Smooth muscle cell (in vitro differentiated cells): Measurements from ENCODE around the gene CD207. TPM values are rescaled to one million over a fixed set of nuclear protein-coding genes. Genes with fewer than 3 reads are reported as not detected.

ENCODE experiments used
- DNase-seq: peaks from one replicate; lab custom pipeline; 2025; ENCODE audit not compliant: unreplicated experiment; lab: John Stamatoyannopoulos, UW
- H2AFZ ChIP-seq: fragments of 200-600 bp; sonication (generic); 2 replicates; pipeline ENCODE4 v1.6.0; 2016; ENCODE audit warnings: antibody characterized with exemption, low read depth, mild to moderate bottlenecking
- H3F3A ChIP-seq: fragments of 200-600 bp; sonication (generic); 2 replicates; pipeline ENCODE4 v1.6.0; 2017; ENCODE audit warnings: antibody characterized with exemption, low read depth
- H3K27ac ChIP-seq: fragments of 200-600 bp; sonication (generic); 2 replicates; pipeline ENCODE4 v1.5.1; 2016; ENCODE audit warnings: low read depth, mild to moderate bottlenecking
- H3K27me3 ChIP-seq: fragments of 200-600 bp; sonication (generic); 2 replicates; pipeline ENCODE4 v1.6.1; 2016; ENCODE audit warnings: low read depth, mild to moderate bottlenecking
- H3K36me3 ChIP-seq: fragments of 200-600 bp; sonication (generic); 2 replicates; pipeline ENCODE4 v1.5.1; 2016; ENCODE audit warnings: low read depth
- H3K4me1 ChIP-seq: fragments of 200-600 bp; sonication (generic); 2 replicates; pipeline ENCODE4 v1.5.1; 2016; ENCODE audit warnings: low read depth
- H3K4me2 ChIP-seq: fragments of 200-600 bp; sonication (generic); 2 replicates; pipeline ENCODE4 v1.6.0; 2016; ENCODE audit warnings: mild to moderate bottlenecking
- H3K4me3 ChIP-seq: fragments of 200-600 bp; sonication (generic); 2 replicates; pipeline ENCODE4 v1.5.1; 2016; ENCODE audit warnings: mild to moderate bottlenecking
- H3K79me2 ChIP-seq: fragments of 200-600 bp; sonication (generic); 2 replicates; pipeline ENCODE4 v1.6.0; 2016; ENCODE audit warnings: low read depth, mild to moderate bottlenecking
- H3K9ac ChIP-seq: fragments of 200-600 bp; sonication (generic); 2 replicates; pipeline ENCODE4 v1.6.0; 2016; ENCODE audit warnings: low read depth
- H3K9me3 ChIP-seq: fragments of 200-600 bp; sonication (generic); replicated peaks from 2 replicates; pipeline ENCODE4 v1.5.1; 2016; ENCODE audit warnings: low read depth
- H4K20me1 ChIP-seq: fragments of 200-600 bp; sonication (generic); 2 replicates; pipeline ENCODE4 v1.6.0; 2016; ENCODE audit warnings: low read depth
- CTCF ChIP-seq: fragments of 200-600 bp; sonication (generic); IDR thresholded peaks from 2 replicates; pipeline ENCODE4 v1.5.1; 2017; ENCODE audit warnings: borderline replicate concordance, mild to moderate bottlenecking, antibody characterized with exemption; ENCODE audit not compliant: insufficient read depth, poor library complexity, severe bottlenecking
- WGBS: methylation state at CpG from one replicate; pipeline ENCODE4 v1.1.7; 2016; ENCODE audit warnings: low lambda C conversion rate; 5-methylcytosine and 5-hydroxymethylcytosine counted together
- polyA plus RNA-seq: library from polyadenylated mRNA; unstranded; fragments of >200 nt; fragmentation: Nextera tagmentation; extraction: Ambion mirVana; gene quantifications from 2 replicates; pipeline ENCODE4 v1.2.1, GENCODE V29; 2016
- total RNA-seq: library from RNA; depleted of rRNA; stranded (reverse); fragments of >200 nt; gene quantifications from 2 replicates; pipeline ENCODE4 v1.2.3, GENCODE V29; 2014

CD207 gene
- total and polyA plus RNA-seq, 2 experiments from 2014 or later: not detected

GRCh38 chr2:70871398-70872211 lies 36.0 kb upstream of the CD207 start:
- Histone ChIP-seq H3K27ac (no peak overlapping the region), H3K9ac (no peak overlapping the region), H3F3A (no peaks in the 10 kb centered on the region), H4K20me1 (no peaks in the 10 kb centered on the region), H3K27me3 (peaks cover 61% of the 10 kb centered on the region), H3K36me3 (no peaks in the 10 kb centered on the region), H3K4me3 (no peak overlapping the region), H3K9me3 (no peaks in the 10 kb centered on the region), H3K4me2 (peak overlapping the region; percentile 70), H3K4me1 (no peaks in the 10 kb centered on the region), H3K79me2 (no peaks in the 10 kb centered on the region), H2AFZ (no peak overlapping the region)
- TF ChIP-seq CTCF: peak; percentile 87
- DNase-seq: peak; percentile 54
- 15% methylated on average over 36 of the region's 36 CpGs for WGBS

GRCh38 chr2:70870790-70871189 lies 35.2 kb upstream of the CD207 start:
- H3K79me2 ChIP-seq: no peaks in the 10 kb centered on the region
- DNase-seq: no peak
- no peaks in the 10 kb centered on the region for H3F3A ChIP-seq
- H3K4me1 ChIP-seq: no peaks in the 10 kb centered on the region
- no peak overlapping the region for H2AFZ ChIP-seq
- no peak overlapping the region for H3K4me2 ChIP-seq
- H3K9me3 ChIP-seq: no peaks in the 10 kb centered on the region
- WGBS: 72% methylated on average over 5 of the region's 5 CpGs
- H3K9ac ChIP-seq: no peak overlapping the region
- H3K36me3 ChIP-seq: no peaks in the 10 kb centered on the region
- no peaks in the 10 kb centered on the region for H4K20me1 ChIP-seq
- H3K27ac ChIP-seq: no peak overlapping the region
- H3K4me3 ChIP-seq: no peak overlapping the region
- TF ChIP-seq CTCF: no peak
- peaks cover 61% of the 10 kb centered on the region for H3K27me3 ChIP-seq

- Histone ChIP-seq H4K20me1 (no peaks in the 10 kb centered on the region), H3K4me1 (no peaks in the 10 kb centered on the region), H3K9me3 (no peaks in the 10 kb centered on the region), H3K79me2 (no peaks in the 10 kb centered on the region), H3K9ac (no peak overlapping the region), H3F3A (no peaks in the 10 kb centered on the region), H2AFZ (no peak overlapping the region), H3K27ac (no peak overlapping the region), H3K4me3 (no peak overlapping the region), H3K27me3 (peaks cover 61% of the 10 kb centered on the region), H3K4me2 (no peak overlapping the region), H3K36me3 (no peaks in the 10 kb centered on the region)
- no peak for TF ChIP-seq CTCF
- WGBS: 88% methylated on average over 1 of the region's 1 CpG
- DNase-seq: no peak
These were observed 33.4 kb upstream of the CD207 start for GRCh38 chr2:70868970-70869369.
